Activated naive CD8-positive, alpha-beta T cell treated with anti-CD3 and anti-CD28 coated beads for 36 hours (primary cell): Measurements from ENCODE around the gene NSUN7. TPM values are rescaled to one million over a fixed set of nuclear protein-coding genes. Genes with fewer than 3 reads are reported as not detected.

Experiments used
- total RNA-seq, 2 experiments: library from RNA; stranded (reverse); gene quantifications; one replicate each; pipeline ENCODE4 v1.2.3, GENCODE V29; 2021

NSUN7 gene
- total RNA-seq, 2 experiments from 2014 or later = 0.19 to 0.28 TPM

Other genes with a start within 250 kb of the NSUN7 start
- gene RBM47, start 120.1 kb upstream of the NSUN7 start, total RNA-seq = under 1 TPM; 0.16 to 0.22 TPM